GM21723 (cell line): ENCODE measurements around the gene APOBEC3G.

Experiments
- ATAC-seq: cut with Tn5 transposase; IDR thresholded peaks from one replicate; pipeline ENCODE4 v1.9.1; 2021; ENCODE audit warnings: mild to moderate bottlenecking, moderate library complexity; ENCODE audit not compliant: unreplicated experiment

APOBEC3G gene

DNA sequence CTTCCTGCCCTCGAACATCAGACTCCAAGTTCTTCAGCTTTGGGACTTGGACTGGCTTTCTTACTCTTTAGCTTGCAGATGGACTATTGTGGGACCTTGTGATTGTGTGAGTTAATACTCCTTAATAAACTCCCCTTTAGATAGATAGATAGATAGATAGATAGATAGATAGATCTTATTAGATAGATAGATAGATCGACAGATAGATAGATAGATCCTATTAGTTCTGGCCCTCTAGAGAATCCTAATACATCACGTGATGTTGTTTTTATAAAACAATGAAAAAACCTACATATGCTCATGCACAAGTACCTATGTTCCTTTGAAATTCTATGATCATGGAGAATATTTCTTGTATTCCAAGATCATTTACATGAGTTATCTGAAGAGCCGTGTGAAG lies 43.9 kb downstream of the APOBEC3G start:
- no peak for ATAC-seq

DNA sequence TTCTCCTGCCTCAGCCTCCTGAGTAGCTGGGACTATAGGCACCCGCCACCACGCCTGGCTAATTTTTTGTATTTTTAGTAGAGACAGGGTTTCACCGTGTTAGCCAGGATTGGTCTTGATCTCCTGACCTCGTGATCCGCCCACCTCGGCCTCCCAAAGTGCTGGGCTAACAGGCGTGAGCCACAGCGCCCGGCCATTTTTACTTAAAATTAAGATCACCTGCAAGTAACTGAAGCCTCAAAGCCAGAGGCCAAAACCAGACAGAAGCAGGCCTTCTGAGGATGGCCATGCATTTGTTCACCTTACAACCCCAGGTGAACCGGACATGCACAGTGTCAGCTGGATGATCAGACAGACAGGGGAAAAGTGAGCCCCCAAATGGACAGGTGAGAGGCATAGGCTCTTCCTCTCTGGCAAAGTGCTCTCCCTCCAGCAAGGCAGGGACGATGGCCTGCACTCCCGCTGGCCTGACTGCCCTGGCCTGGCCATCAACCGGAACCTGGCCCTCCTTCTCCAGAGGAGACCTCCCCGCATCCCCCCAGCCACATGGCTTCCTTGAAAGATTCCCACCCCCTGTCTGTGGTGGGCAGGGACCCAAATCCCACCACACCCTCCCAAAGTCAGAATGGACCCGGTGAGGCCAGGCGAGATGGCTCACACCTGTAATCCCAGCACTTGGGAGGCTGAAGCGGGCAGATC lies 45.8 kb downstream of the APOBEC3G start:
- no peak for ATAC-seq

DNA sequence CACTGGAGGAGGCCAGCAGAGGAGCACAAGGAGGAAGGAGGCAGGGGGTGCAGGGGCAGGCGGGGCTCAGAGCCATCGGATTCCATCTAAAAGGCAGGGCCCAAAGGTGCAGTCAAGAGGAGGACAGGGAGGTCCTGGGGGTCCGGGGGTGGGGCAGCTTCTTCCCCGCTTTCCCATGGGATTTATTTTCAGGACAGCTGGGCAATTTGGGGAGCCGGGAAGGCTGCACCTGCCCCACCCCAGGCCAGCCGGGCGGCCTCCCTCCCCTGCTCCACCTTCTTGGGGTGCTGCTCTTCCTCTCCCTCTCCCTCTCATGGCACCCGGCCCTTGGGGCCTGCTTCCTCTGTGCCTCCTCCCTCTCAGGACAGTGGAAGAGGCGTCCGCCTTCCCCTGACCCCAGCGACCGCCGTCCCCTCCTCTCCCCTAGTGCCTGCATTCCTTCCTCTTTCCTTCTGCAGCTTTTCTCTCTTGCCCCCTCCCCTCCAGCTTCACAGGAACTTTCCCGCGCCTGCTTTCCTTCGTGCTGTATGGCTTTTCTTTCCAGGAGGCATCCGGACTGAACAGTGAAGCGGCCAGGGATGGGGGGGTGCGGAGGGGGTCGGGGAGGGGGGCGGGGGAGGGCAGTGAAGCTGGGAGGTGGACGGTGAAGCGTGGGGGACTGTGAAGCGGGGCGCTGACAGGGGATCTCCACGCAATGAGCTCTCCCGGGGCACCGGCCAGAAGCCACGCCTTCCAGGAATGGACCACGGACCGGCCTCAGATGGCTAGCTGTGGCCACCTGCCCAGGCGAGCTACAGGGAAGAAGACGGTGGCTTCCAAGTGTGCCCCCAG lies 46.9 kb downstream of the APOBEC3G start:
- ATAC-seq = no peak

DNA sequence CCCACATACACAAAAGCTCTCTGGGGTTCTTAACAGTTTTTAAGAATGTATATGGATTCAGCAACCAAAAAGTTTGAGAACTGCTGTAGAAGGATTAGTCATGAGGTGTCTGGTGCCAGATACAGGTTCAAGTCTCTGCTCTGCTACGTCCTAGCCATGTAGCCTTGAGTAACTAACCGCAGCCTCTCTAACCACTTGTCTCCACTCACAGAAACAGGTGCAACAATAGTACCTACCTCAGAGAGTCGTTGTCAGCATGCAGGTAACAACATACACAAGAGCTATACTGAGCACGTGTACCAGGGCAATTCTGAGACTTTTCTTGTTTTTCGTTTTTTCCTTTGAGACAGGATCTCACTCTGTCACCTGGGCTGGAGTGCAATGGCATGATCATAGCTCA lies 48.5 kb downstream of the APOBEC3G start:
- ATAC-seq = no peak

DNA sequence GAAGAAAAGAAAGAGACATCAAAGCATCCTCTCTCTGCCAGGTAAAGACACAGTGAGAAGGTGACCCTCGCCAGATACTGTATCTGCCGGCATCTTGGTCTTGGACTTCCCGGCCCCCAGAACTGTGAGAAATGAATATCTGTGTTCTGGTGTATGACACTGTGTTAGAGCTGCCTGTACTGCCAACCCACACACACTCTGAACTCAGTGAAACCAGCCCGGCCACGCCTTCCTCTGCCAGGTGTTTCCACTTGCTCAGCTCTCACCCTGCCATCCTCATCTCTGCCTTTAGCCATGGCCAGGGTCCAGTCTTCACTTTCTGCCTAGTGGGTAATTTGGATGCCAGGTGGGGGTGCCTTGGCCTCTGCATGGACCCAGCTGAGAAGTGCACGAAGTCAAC lies 51.4 kb downstream of the APOBEC3G start:
- ATAC-seq = no peak

DNA sequence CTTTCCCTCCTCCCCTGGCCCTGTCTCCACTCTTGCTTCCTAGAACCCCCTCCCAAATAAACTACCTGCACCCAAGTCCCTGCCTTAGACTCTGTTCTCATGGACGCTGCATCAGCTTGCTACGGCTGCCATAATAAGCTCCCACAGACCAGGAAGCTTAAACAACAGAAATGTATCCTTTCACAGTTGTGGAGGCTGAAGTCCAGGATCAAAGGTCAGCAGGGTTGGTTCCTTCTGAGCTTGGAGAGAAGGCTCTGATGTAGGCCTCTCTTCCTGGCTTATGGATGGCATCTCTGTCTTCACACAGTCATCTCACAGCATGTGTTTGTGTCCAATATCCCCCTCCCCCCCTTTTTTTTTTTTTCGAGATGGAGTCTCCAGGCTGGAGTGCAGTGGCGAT lies 52.0 kb downstream of the APOBEC3G start:
- no peak for ATAC-seq

DNA sequence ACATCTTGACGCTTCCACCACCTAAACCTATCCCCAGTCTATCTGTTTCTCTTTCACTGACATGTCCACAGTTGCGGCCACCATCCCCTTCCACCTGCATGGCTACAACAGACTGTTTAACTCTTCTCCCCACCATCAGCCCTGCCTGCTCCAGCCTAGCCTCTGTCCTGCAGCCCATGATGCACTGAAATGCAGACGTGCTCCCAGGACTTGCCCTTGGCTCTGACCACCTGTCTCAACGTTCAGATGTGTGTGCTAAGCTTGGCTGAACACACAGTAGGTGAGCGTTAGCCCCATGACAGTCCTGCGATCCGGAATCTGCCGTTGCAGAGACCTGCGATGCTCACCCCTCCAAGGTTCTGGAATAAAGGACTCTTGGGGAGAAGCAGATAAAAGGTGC lies 52.7 kb downstream of the APOBEC3G start:
- ATAC-seq = no peak

DNA sequence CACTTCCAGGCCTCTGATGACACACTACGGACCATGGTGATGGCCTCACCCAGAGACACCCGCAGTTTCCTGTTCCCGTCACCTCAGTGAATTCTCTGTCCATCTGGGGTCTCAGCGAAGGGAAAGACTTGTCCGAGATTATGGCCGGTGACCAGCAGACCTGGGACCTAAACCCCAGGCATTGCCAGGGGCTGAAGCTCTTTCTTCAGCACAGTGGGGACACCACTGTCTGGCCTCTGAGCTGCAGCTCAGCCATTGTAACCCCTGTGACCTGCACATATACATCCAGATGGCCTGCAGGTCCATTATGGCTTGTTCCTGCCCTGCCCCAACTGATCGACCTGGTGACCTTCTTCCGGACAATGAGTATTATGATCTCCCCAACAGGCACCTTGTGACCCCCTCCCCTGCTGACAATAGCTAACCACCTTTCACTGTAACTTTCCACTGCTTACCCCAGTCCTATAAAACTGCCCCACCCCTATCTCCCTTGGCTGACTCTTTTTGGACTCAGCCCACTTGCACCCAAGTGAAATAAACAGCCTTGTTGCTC lies 53.2 kb downstream of the APOBEC3G start:
- ATAC-seq = no peak

DNA sequence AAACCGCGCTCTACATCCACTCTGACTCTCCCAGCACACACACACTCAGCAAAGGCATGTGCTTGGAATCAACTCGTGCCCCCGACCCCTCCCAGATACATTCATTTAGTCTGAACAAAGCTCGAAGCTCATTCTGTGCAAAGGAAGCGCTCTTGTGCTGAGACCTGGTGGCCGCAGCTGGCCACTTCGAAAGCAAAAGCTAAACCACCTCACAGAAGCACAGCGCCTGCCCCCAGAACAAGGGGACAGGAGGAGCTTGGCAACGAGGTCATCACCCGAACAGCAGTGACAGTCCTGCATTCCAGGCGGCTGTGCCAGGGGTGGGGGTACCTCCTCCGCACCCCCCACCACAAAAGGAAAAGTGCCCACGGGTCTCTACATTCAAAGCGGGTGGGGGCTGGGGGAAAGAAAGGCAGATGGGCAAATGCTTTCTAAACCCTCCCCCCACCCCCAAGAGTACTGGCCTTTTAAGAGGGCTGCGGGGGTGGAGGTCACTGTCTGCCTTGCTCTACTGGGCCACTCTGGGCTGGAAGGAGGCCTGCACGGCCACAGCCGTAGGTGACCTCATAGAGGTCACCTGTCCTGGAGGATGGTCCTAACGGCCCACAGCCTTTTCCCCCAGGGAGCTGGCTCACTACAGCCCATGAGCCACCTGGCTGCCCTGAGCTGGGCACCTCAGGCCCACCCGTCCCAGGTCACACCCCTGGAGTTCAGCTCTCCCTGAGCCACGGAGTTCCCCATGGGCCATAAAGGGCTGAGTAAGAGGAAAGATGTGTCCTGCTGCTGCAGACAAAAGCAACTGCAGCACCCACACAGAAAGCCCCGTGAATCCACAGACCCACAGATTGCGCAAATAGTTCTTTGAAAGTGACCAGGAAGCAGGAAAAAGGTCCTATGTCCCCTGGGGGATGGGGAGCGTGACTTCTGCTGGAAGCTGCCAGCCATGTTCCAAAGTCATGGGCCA lies 54.1 kb downstream of the APOBEC3G start:
- ATAC-seq = no peak

DNA sequence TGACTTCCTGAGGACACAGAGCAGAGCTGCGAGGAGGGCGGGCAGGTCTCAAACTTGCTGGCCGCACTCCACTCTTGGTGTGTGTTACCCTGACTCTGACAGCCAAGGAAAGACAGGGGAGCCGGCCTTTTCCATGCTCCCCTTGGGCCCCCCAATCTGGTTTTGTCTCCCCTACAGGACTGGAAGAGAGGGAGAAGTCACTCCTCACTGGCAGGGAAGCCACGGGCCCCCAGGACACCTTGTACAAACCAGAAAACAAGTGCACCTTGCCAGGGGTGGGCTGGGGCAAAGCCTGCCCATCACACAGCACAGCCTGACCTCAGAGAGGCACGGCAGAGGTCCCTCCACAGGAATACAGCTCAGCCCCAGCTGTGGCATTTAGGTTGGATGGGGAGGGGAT lies 55.2 kb downstream of the APOBEC3G start:
- ATAC-seq = no peak

DNA sequence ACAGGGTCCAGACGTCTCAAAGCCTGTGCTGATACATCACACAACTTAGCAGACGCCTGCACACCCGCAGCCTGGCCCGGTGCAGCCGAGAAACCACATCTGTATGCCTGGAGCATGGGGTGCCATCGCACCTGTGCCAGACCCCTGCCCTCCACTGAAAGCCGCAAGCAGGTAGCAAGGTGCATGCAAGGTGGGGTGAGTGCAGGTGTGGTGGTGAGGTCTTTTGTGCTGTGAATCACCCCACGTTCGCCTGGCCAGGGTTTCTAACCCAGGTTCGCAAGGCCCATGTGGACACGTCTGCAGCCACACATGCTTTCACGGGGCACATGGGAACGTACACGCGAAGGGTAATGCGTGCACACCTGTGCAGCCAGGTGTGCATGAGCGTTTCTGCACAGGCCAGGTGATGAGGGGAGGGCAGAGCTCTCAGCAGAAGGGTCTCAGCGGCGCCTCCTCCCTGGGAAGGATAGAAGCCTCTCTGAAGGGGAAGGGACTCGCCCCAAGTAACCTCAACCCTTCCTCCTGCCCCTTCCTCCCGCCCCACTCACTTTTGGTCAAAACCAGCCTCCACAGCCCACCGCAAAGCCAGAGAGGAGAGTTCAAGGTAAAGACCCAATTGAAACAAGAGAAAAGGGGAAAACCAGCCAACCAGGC lies 55.9 kb downstream of the APOBEC3G start:
- no peak for ATAC-seq

DNA sequence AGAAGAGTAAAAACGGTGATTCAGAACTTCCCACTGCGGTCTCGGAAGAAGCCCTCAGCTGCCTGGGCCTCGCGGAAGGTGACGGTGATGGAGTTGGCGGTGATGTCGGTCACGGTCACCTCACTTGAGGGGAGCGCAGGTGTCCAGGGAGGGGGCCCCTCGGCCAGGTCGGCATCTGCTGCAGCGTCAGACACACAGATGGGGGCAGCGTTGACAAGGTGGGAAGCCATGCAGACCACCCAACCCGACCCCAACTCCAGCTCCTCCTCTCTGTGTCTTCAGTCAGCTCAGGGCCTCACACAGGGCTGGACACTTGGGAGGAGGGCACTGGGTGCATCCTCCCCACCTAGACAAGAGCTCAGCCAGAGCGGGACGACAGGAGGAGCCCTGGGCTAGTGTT lies 56.8 kb downstream of the APOBEC3G start:
- ATAC-seq = no peak

DNA sequence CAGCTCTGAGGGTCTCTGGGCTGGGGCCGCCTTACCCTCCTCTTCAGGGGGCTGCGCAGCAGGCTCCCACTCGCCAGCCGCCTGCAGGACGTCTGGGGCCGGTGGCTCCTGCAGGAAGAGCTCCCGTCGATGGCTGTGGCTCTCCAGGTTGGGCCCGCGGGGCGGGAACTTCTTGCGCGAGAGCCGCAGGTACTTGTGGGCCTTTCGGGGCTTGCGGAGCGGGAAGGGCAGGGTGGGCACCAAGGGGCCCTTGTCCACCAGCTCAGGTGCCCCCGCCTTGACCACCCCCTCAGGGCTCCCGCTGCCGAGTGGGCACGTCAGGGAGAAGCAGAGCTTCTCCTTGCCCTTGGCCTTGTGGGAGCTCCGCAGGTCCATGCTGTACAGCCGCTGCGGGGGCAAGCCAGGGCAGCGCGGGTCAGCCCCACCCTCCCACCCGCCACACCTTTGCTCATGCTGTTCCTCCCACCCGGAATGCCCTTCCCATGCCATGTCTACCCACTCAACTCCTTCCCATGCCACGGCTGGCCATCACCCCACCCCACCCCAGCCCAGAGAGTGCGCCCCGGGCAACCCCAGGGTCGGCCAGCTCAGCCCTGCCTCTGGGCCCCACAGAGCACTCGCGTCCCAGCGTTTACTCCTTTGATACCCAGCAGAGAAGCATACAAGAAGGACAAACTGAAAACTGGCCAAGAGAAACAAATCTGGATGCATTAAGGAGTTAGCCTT lies 57.5 kb downstream of the APOBEC3G start:
- no peak for ATAC-seq

DNA sequence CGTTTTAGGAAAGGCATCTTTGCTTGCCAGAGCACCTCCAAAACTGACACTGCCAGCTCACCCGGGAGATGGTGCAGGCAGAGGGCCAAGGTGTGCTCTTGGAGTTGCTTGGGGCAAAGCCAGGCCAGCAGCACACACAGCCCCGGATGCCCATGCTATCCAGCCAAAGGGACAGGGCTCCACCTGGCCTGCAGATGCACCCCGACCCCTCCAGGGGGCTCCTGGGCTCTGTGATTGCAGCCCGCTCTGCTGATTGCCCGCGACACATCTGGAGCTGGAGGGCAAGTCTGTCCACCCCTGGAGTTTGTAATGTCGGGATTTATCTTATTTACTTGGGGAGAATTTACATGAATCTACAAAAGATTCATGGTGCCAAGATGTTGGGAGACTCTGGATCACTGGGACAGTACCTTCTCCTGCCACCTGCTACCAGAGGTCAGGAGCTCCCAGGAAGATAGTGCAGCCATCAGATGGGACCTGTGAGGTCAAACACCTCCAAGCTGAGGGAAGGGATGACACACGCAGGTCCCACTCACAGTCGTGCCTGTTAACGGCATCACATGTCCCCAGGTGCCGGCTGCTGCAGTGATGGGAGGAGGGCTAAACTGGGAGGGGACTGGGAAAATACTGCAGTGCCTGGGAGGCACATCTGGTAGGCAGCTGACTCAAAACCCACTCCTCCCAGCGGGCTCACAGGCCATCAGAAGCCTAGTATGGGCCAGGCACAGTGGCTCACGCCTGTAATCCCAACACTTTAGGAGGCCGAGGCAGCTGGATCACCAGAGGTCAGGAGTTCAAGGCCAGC lies 58.2 kb downstream of the APOBEC3G start:
- ATAC-seq = no peak

DNA sequence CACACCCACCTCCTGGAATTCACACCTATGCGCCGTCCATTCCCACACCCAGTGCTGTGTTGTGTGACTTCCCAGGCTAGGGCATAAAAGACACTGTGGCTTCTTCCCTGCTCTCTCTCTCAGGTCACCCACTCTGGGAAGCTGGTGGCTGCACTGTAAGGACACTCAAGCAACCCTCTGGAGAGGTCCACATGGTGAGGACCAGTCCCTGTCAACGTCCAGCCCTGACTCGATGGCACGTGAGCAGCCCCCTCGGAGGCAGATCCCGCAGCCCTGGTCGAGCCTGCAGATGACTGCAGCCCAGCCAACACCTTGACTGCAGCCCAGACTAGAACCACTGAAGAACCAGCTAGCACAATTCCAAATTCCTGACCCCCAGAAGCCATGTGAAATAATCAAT lies 59.2 kb downstream of the APOBEC3G start:
- ATAC-seq = no peak
